HUES6 (cell line): Measurements from ENCODE around the gene TMEM89.
A peak's percentile ranks its signal among the peaks of the same experiment; 100 is the strongest.

Experiments
- H3K27ac ChIP-seq: 2 replicates; pipeline ENCODE4 v1.7.0; 2013; ENCODE audit warnings: low read depth, mild to moderate bottlenecking, low read length, inconsistent platforms
- H3K27me3 ChIP-seq: 2 replicates; pipeline ENCODE4 v1.6.1; 2013; ENCODE audit warnings: low read length; ENCODE audit not compliant: control insufficient read depth, insufficient read depth
- H3K36me3 ChIP-seq: 2 replicates; pipeline ENCODE4 v1.6.1; 2013; ENCODE audit warnings: low read length; ENCODE audit not compliant: control insufficient read depth, insufficient read depth
- H3K4me1 ChIP-seq: 2 replicates; pipeline ENCODE4 v1.6.1; 2013; ENCODE audit warnings: low read length; ENCODE audit not compliant: control insufficient read depth, insufficient read depth
- H3K4me3 ChIP-seq: 2 replicates; pipeline ENCODE4 v1.5.1; 2013; ENCODE audit warnings: low read depth, low read length
- H3K9ac ChIP-seq: one replicate; pipeline ENCODE4 v1.6.1; 2013; ENCODE audit warnings: mild to moderate bottlenecking, low read length
- H3K9me3 ChIP-seq: 2 replicates; pipeline ENCODE4 v1.6.1; 2013; ENCODE audit warnings: low read depth, low read length; ENCODE audit not compliant: control insufficient read depth, insufficient read depth

Gene TMEM89

DNA sequence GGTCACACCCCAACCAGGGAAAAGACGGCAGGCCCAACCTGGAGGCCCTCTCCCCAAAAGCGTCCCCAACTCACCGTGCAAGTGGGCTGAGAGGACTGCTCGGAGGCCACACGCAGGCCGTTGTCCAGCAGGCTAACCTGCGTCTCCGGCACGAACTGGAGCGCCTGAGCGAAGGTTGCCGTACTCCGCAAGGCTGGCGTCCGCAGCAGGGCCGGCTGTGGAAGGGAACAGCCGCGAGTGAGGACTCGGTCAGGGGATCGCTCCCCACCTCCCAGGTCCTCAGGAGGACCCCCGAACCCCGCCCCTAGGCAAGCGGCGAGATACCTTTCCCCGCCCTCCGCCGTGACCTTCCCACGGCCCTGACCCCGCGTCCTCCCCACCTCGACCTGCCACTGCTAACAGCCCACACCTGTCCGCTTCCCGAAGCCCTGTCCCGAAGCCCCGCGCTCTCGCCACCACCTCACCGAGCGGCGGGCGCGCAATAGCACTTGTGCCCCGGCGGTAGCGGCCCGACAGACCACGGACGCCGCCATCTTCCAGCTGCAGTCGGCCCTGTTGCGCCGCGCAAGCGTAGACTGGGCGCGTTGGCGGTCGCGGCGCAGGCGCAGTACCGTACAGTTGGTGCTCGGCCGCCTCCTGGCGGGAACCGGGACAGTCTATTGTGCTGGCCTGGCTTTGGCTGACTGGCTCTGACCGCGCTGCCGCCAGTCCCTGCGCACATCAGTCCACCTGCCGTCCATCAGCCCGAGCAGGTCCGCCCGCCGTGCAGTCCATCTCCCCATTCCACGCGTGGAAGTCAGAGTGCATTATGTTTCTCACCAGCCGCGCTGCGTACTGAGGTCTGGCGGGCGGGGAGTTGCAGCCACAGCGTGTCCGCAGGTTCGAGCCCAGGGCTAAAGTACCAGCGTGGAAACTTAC is 12.2 kb downstream of the TMEM89 start, which contains the start of gene UQCRC1:
TSS of gene UQCRC1 (minus strand) at position 559 of the 918 bp plus-strand sequence. CDS start at position 533, 26 bp downstream.
- H3K9me3 ChIP-seq, result no peaks in the 10 kb centered on the region
- peak within 1 kb of the TSS; percentile 95 for H3K9ac ChIP-seq
- H3K27me3 ChIP-seq, result no peaks in the 10 kb centered on the region; the same call in 1 of the 2 replicates
- H3K4me3 ChIP-seq, result peak within 1 kb of the TSS; percentile 96
- peak within 1 kb of the TSS; percentile 87 for H3K27ac ChIP-seq
- H3K36me3 ChIP-seq, result peaks cover 30% of the 10 kb centered on the region
- H3K4me1 ChIP-seq, result 0 out of 2 replicates have a peak, but pooled peaks cover 5% of the 10 kb centered on the region

GRCh38 chr3:48607519-48607918 is 14.1 kb downstream of the TMEM89 start:
- Histone ChIP-seq H3K36me3 (peaks cover 48% of the 10 kb centered on the region), H3K9me3 (no peaks in the 10 kb centered on the region), H3K27ac (no peak overlapping the region), H3K4me1 (0 out of 2 replicates have a peak, but pooled peaks cover 5% of the 10 kb centered on the region), H3K4me3 (no peak overlapping the region), H3K27me3 (no peaks in the 10 kb centered on the region; the same call in 1 of the 2 replicates), H3K9ac (no peak overlapping the region)

DNA sequence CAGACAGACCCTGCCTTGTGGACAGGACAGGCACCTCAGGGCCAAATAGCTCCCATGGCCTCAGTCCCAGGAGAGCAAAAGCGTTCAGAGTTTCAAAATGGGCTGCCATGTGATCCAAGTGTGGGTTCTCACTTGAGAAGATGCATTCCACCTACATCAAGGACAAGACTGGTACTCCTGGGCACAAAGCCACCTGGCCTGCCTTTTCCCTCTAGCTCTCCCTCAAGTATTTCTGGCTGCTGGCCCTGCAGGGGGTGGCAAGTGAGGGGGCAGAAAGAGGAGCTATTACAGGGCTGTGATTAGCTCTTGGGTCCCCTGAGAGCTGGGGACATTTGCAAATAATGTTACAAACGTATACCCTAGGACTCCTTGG is 20.0 kb downstream of the TMEM89 start:
- Histone ChIP-seq H3K4me1 (peaks cover 26% of the 10 kb centered on the region; the same call in 1 of the 2 replicates), H3K4me3 (no peak overlapping the region), H3K27ac (no peak overlapping the region), H3K36me3 (peaks cover 95% of the 10 kb centered on the region), H3K27me3 (no peaks in the 10 kb centered on the region), H3K9me3 (no peaks in the 10 kb centered on the region), H3K9ac (no peak overlapping the region)

GRCh38 chr3:48600711-48601621 is 20.6 kb downstream of the TMEM89 start:
- peaks cover 32% of the 10 kb centered on the region for H3K4me1 ChIP-seq
- no peaks in the 10 kb centered on the region for H3K27me3 ChIP-seq
- H3K36me3 ChIP-seq, result peaks cover 92% of the 10 kb centered on the region
- H3K9ac ChIP-seq, result no peak overlapping the region
- H3K27ac ChIP-seq, result no peak overlapping the region
- H3K9me3 ChIP-seq, result no peaks in the 10 kb centered on the region
- no peak overlapping the region for H3K4me3 ChIP-seq

GRCh38 chr3:48599509-48600285 is 21.9 kb downstream of the TMEM89 start:
- peaks cover 1% of the 10 kb centered on the region; the same call in 1 of the 2 replicates for H3K27me3 ChIP-seq
- no peak overlapping the region for H3K9ac ChIP-seq
- H3K9me3 ChIP-seq, result no peaks in the 10 kb centered on the region
- no peak overlapping the region for H3K27ac ChIP-seq
- peaks cover 40% of the 10 kb centered on the region for H3K4me1 ChIP-seq
- no peak overlapping the region for H3K4me3 ChIP-seq
- peaks cover 79% of the 10 kb centered on the region for H3K36me3 ChIP-seq

GRCh38 chr3:48599077-48599501 is 22.5 kb downstream of the TMEM89 start:
- H3K27ac ChIP-seq, result peak overlapping the region; percentile 68; the same call in 1 of the 2 replicates

GRCh38 chr3:48598323-48599076 is 23.1 kb downstream of the TMEM89 start:
- Histone ChIP-seq H3K9ac (peak overlapping the region; percentile 29), H3K36me3 (peaks cover 68% of the 10 kb centered on the region), H3K4me1 (peaks cover 48% of the 10 kb centered on the region), H3K9me3 (no peaks in the 10 kb centered on the region), H3K4me3 (no peak overlapping the region), H3K27me3 (peaks cover 7% of the 10 kb centered on the region; the same call in 1 of the 2 replicates), H3K27ac (peak overlapping the region; percentile 68; the same call in 1 of the 2 replicates)

More at GRCh38 chr3:48599077-48599501, 22.5 kb downstream of the TMEM89 start:
- Histone ChIP-seq H3K27me3 (peaks cover 7% of the 10 kb centered on the region; the same call in 1 of the 2 replicates), H3K4me1 (peaks cover 46% of the 10 kb centered on the region), H3K9me3 (no peaks in the 10 kb centered on the region), H3K4me3 (no peak overlapping the region), H3K9ac (peak overlapping the region; percentile 29), H3K36me3 (peaks cover 73% of the 10 kb centered on the region)

DNA sequence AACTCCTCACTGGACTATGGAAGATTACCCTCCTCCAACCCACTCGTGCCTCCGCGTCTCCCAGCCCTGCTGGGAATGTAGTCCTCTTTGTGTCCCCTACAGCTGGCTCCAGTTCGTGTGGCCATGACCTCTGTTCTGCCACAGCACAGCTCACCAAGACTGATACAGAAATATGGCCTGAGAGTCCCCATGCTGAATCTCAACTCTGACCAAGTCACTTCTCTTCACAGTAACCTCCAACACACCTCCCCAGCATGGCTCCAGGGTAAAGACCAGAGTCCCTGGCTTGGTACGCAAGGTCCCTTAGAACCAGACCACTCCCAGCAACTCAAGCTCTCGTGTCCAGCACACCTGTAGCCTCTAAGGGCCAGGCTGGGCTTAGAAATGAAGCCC is 24.2 kb downstream of the TMEM89 start:
- Histone ChIP-seq H3K4me3 (no peak overlapping the region), H3K4me1 (peaks cover 51% of the 10 kb centered on the region), H3K27ac (no peak overlapping the region; the same call in 1 of the 2 replicates), H3K36me3 (peaks cover 68% of the 10 kb centered on the region), H3K9me3 (no peaks in the 10 kb centered on the region), H3K9ac (peak overlapping the region; percentile 58), H3K27me3 (peaks cover 7% of the 10 kb centered on the region; the same call in 1 of the 2 replicates)

- peaks cover 51% of the 10 kb centered on the region for H3K4me1 ChIP-seq
- H3K27me3 ChIP-seq, result peaks cover 7% of the 10 kb centered on the region; the same call in 1 of the 2 replicates
- H3K36me3 ChIP-seq, result peaks cover 70% of the 10 kb centered on the region
- H3K9me3 ChIP-seq, result no peaks in the 10 kb centered on the region
- H3K9ac ChIP-seq, result peak overlapping the region; percentile 58
- H3K4me3 ChIP-seq, result no peak overlapping the region
- peak overlapping the region; percentile 53; the same call in 1 of the 2 replicates for H3K27ac ChIP-seq
These were observed 24.7 kb downstream of the TMEM89 start for GRCh38 chr3:48596676-48597407.
